WTC11 (cell line): Measurements from ENCODE around the gene FBXL16. TPM values are rescaled to one million over a fixed set of nuclear protein-coding genes. Genes with fewer than 3 reads are reported as not detected.

Experiments used
- ATAC-seq: fragments of 200-7000 bp; cut with Tn5 transposase; 2 replicates; pipeline ENCODE4 v1.10.0; 2021; ENCODE audit warnings: mild to moderate bottlenecking, moderate library complexity
- CTCF ChIA-PET: fragments of 300-600 bp; sonication (Branson Sonifier 250); formaldehyde crosslinking; loops from one replicate; lab custom pipeline; 2021; ENCODE audit warnings: antibody characterized with exemption; lab: Charles Lee
- POLR2A ChIA-PET: fragments of 350-600 bp; sonication (Branson Sonifier 250); formaldehyde crosslinking; loops from one replicate; lab custom pipeline; 2021; ENCODE audit warnings: antibody characterized with exemption; lab: Charles Lee
- DNase-seq: peaks from one replicate; pipeline ENCODE4 v3.0.0; 2021; ENCODE audit warnings: low spot score
- H3K27ac Mint-ChIP-seq: 2 replicates; pipeline ENCODE4 v1.8.0; 2021; ENCODE audit warnings: mixed read lengths
- H3K27me3 Mint-ChIP-seq: 2 replicates; pipeline ENCODE4 v1.8.0; 2021; ENCODE audit warnings: low read depth, mild to moderate bottlenecking, moderate library complexity, mixed read lengths
- H3K36me3 Mint-ChIP-seq: 2 replicates; pipeline ENCODE4 v1.8.0; 2021; ENCODE audit warnings: mixed read lengths
- H3K4me1 Mint-ChIP-seq: 2 replicates; pipeline ENCODE4 v1.8.0; 2022; ENCODE audit warnings: mixed read lengths
- H3K4me3 Mint-ChIP-seq: 2 replicates; pipeline ENCODE4 v1.8.0; 2021; ENCODE audit warnings: mild to moderate bottlenecking, moderate library complexity, mixed read lengths
- H3K9me3 Mint-ChIP-seq: 2 replicates; pipeline ENCODE4 v1.8.0; 2021; ENCODE audit warnings: mixed read lengths
- ARID4B ChIP-seq: sonication (generic); formaldehyde crosslinking; IDR thresholded peaks from 2 replicates; pipeline ENCODE4 v1.8.0; 2023; ENCODE audit warnings: missing genetic modification reagents, mild to moderate bottlenecking, borderline replicate concordance
- CBFB ChIP-seq: sonication (generic); formaldehyde crosslinking; IDR thresholded peaks from 2 replicates; pipeline ENCODE4 v1.8.1; 2022; ENCODE audit warnings: mild to moderate bottlenecking, low read depth, missing genetic modification reagents
- CDX4 ChIP-seq: fragments of 250-450 bp; sonication (Bioruptor Pico); IDR thresholded peaks from 2 replicates; pipeline ENCODE4 v1.9.0; 2021; ENCODE audit warnings: moderate library complexity, mild to moderate bottlenecking, inconsistent platforms, borderline replicate concordance
- E2F4 ChIP-seq: sonication (generic); formaldehyde crosslinking; IDR thresholded peaks from 2 replicates; pipeline ENCODE4 v1.8.1; 2022; ENCODE audit warnings: low read depth, mild to moderate bottlenecking, moderate library complexity, missing genetic modification reagents, borderline replicate concordance
- ELF4 ChIP-seq: sonication (generic); formaldehyde crosslinking; IDR thresholded peaks from 2 replicates; pipeline ENCODE4 v1.8.1; 2022; ENCODE audit warnings: low read depth, mild to moderate bottlenecking, moderate library complexity, missing genetic modification reagents
- ERG ChIP-seq: fragments of 250-450 bp; sonication (Bioruptor Pico); IDR thresholded peaks from 2 replicates; pipeline ENCODE4 v1.8.0; 2021; ENCODE audit warnings: mild to moderate bottlenecking
- ETV6 ChIP-seq: sonication (generic); formaldehyde crosslinking; IDR thresholded peaks from 2 replicates; pipeline ENCODE4 v1.8.1; 2022; ENCODE audit warnings: mild to moderate bottlenecking, missing genetic modification reagents
- GRHL2 ChIP-seq: fragments of 250-450 bp; sonication (Bioruptor Pico); IDR thresholded peaks from 2 replicates; pipeline ENCODE4 v1.8.0; 2022; ENCODE audit warnings: mild to moderate bottlenecking, moderate library complexity; ENCODE audit not compliant: insufficient replicate concordance, severe bottlenecking
- GTF2I ChIP-seq: fragments of 250-450 bp; sonication (Bioruptor Pico); conservative IDR thresholded peaks from 2 replicates; pipeline ENCODE4 v1.4.0; 2021; ENCODE audit warnings: mild to moderate bottlenecking
- MXD4 ChIP-seq: fragments of 250-450 bp; sonication (Bioruptor Pico); IDR thresholded peaks from 2 replicates; pipeline ENCODE4 v1.8.0; 2021; ENCODE audit warnings: mild to moderate bottlenecking, moderate library complexity, borderline replicate concordance
- SMAD4 ChIP-seq: sonication (generic); formaldehyde crosslinking; IDR thresholded peaks from 2 replicates; pipeline ENCODE4 v1.8.0; 2022; ENCODE audit warnings: mild to moderate bottlenecking, missing genetic modification reagents
- TEAD1 ChIP-seq: sonication (generic); formaldehyde crosslinking; IDR thresholded peaks from 2 replicates; pipeline ENCODE4 v1.8.0; 2022; ENCODE audit warnings: mild to moderate bottlenecking, missing genetic modification reagents
- USF2 ChIP-seq: sonication (generic); formaldehyde crosslinking; IDR thresholded peaks from 2 replicates; pipeline ENCODE4 v1.8.1; 2023; ENCODE audit warnings: mild to moderate bottlenecking, missing genetic modification reagents, moderate library complexity
- ZBTB43 ChIP-seq: sonication (generic); formaldehyde crosslinking; IDR thresholded peaks from 2 replicates; pipeline ENCODE4 v1.8.1; 2023; ENCODE audit warnings: mild to moderate bottlenecking, missing genetic modification reagents
- ZNF121 ChIP-seq: sonication (generic); formaldehyde crosslinking; IDR thresholded peaks from 2 replicates; pipeline ENCODE4 v1.8.0; 2023; ENCODE audit warnings: missing genetic modification reagents
- ZNF219 ChIP-seq: sonication (generic); formaldehyde crosslinking; IDR thresholded peaks from 2 replicates; pipeline ENCODE4 v1.8.0; 2023; ENCODE audit warnings: missing genetic modification reagents, mild to moderate bottlenecking, borderline replicate concordance
- ZNF416 ChIP-seq: fragments of 250-450 bp; sonication (Bioruptor Pico); IDR thresholded peaks from 2 replicates; pipeline ENCODE4 v1.9.0; 2021; ENCODE audit warnings: mild to moderate bottlenecking, inconsistent platforms
- ZNF671 ChIP-seq: fragments of 250-450 bp; sonication (Bioruptor Pico); IDR thresholded peaks from 2 replicates; pipeline ENCODE4 v1.8.0; 2021; ENCODE audit warnings: mild to moderate bottlenecking
- total RNA-seq: library from RNA; stranded (reverse); gene quantifications from 3 replicates; pipeline ENCODE4 v1.2.3, GENCODE V29; 2021

The FBXL16 gene
- total RNA-seq, 1 experiment from 2014 or later: 22.7 TPM

- ChIA-PET CTCF (interaction anchor here (1.1 to 3.5 kb wide), 6 partner anchors 10 to 37 kb away, joined by 3 to 21 read pairs (median 8); partner anchors contain the start of genes CHTF18, CIAO3 and RPUSD1), POLR2A (no interaction called here)
- DNase-seq (no peak), ATAC-seq (no peak)
- no peaks in the 10 kb centered on the region for H3K36me3 Mint-ChIP-seq
- peaks cover 30% of the 10 kb centered on the region for H3K4me1 Mint-ChIP-seq
- peak overlapping the region; percentile 23; the same call in 1 of the 2 replicates for H3K27ac Mint-ChIP-seq
- H3K9me3 Mint-ChIP-seq: no peaks in the 10 kb centered on the region
- no peaks in the 10 kb centered on the region for H3K27me3 Mint-ChIP-seq
- H3K4me3 Mint-ChIP-seq: no peak overlapping the region
- no peak for TF ChIP-seq SMAD4 (CRISPR knock-in tag)
- no peak for TF ChIP-seq ZNF219
- TF ChIP-seq ZNF121 (CRISPR knock-in tag): no peak
- no peak for TF ChIP-seq USF2 (CRISPR knock-in tag)
- TF ChIP-seq ARID4B (CRISPR knock-in tag): no peak
- no peak for TF ChIP-seq ELF4
- TF ChIP-seq ETV6 (CRISPR knock-in tag): no peak
- TF ChIP-seq ZBTB43 (CRISPR knock-in tag): no peak
- TF ChIP-seq ERG (CRISPR knock-in tag): no peak
- TF ChIP-seq GTF2I: no peak
- TF ChIP-seq E2F4 (CRISPR knock-in tag): no peak
- TF ChIP-seq, all 79 proteins: peak for 0
These were observed 44.9 kb upstream of the FBXL16 start for GRCh38 chr16:750485-750884.

GRCh38 chr16:749010-749409 lies 43.4 kb upstream of the FBXL16 start:
- Mint-ChIP-seq H3K9me3 (no peaks in the 10 kb centered on the region), H3K27ac (no peak overlapping the region), H3K27me3 (no peaks in the 10 kb centered on the region), H3K36me3 (no peaks in the 10 kb centered on the region), H3K4me3 (no peak overlapping the region), H3K4me1 (peaks cover 30% of the 10 kb centered on the region)
- DNase-seq (no peak), ATAC-seq (no peak)
- ChIA-PET CTCF (interaction anchor here (0.6 to 3.5 kb wide), 5 partner anchors 8 to 248 kb away, joined by 3 to 21 read pairs (median 3); partner anchors contain the start of genes CHTF18, CIAO3 and RPUSD1), POLR2A (interaction anchor here (0.6 kb wide), 1 partner anchor 40 kb away, joined by 3 read pairs; no protein-coding TSS in a partner anchor)
- TF ChIP-seq GRHL2 (CRISPR knock-in tag) (no peak), ARID4B (CRISPR knock-in tag) (no peak), GTF2I (no peak), ZNF671 (no peak), MXD4 (CRISPR knock-in tag) (no peak), CDX4 (CRISPR knock-in tag) (no peak), CBFB (CRISPR knock-in tag) (no peak), ZNF219 (no peak), TEAD1 (CRISPR knock-in tag) (no peak), ZNF416 (no peak)
